VCaP (cell line): ENCODE results near the gene NOS1AP.

Experiments used
- H3K27ac ChIP-seq: fragments of 450-650 bp; 2 replicates; pipeline ENCODE4 v1.5.1; 2017
- CTCF ChIP-seq: fragments of 450-650 bp; conservative IDR thresholded peaks from 2 replicates; pipeline ENCODE4 v1.5.1; 2017; ENCODE audit warnings: mild to moderate bottlenecking, moderate library complexity

Gene NOS1AP

GRCh38 chr1:162130308-162130707, 60.8 kb downstream of the NOS1AP start:
- no peak overlapping the region for H3K27ac ChIP-seq
- no peak for TF ChIP-seq CTCF

GRCh38 chr1:162131400-162132321, 62.2 kb downstream of the NOS1AP start:
- H3K27ac ChIP-seq = peak overlapping the region; percentile 48
- no peak for TF ChIP-seq CTCF

DNA sequence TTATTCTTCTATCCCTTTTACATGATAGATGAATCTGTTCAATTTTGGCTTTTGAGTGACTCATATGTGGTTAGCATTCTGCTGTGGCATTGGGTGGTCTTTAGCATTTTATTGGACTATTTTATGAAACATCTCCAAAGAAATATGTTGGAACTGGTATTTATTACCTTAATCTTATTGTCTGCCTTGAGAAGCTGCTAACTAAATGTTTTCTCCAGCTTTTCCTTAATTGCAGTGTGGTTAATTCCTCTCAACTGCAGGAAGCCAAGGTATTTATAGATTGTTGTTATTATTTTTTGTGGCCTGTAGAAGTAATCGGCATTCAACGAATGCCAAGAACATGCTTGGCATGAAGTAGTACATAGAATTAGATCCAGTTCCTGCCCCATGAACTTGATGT, 64.1 kb downstream of the NOS1AP start:
- no peak for TF ChIP-seq CTCF
- H3K27ac ChIP-seq = no peak overlapping the region

GRCh38 chr1:162134646-162135045, 65.2 kb downstream of the NOS1AP start:
- TF ChIP-seq CTCF = no peak

DNA sequence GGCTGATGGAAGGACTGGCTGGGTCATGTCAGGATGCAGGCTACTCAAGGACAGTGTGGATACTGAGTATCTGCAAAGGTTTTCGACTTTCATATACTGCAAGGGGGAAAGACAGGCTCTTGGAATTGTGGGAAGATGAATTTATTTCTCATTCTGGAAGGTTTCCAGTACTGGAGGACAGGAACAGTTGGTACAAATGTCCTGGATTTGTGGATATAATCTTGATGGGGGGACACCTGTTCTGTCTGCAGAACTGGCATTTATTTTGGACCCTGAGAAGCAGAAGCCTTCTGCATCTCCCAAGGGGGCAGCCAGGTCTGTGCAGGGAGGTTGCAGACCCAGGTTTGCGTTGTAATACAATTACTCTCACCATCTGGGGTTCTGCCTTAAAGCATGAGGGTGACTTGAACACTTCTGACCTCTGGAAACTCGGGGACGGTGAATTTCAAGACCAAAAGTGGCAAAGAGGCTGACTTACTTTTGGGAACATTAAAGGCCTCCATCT, 65.8 kb downstream of the NOS1AP start:
- no peak overlapping the region for H3K27ac ChIP-seq
- TF ChIP-seq CTCF = no peak

More at GRCh38 chr1:162134646-162135045, 65.2 kb downstream of the NOS1AP start:
- H3K27ac ChIP-seq = no peak overlapping the region

DNA sequence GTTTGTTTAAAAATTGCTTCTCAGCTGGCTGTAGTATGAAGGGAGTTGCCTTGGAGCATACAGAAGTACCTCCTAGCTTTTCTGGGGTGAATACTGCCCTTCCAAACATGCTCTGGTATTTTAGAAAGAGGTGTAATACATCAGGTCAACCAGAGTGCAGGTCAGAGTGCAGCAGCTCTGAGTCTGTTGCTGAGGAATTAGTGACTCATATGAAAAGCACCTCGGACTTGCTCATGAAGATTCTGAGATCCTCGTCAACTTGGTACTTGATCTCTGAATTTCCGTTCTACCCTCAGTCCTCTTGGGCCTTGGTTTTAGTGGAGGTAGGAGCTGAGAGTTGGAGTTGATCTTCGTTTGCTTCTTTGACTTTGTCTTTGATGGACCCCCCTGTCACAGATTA, 67.3 kb downstream of the NOS1AP start:
- no peak overlapping the region for H3K27ac ChIP-seq

More for the DNA sequence above, 67.3 kb downstream of the NOS1AP start:
- TF ChIP-seq CTCF = no peak
